Activated T-cell treated with anti-CD3 and anti-CD28 coated beads, Interleukin-2, amount 50 U/mL, for 4 hours (primary cell): Measurements from ENCODE around the gene INPP4B. TPM values are rescaled to one million over a fixed set of nuclear protein-coding genes. Genes with fewer than 3 reads are reported as not detected.
"Not testable (repeated sequence)": the region's sequence is repeated elsewhere in the genome, so short reads cannot be mapped to it uniquely, and the experiment has no call there.

Experiments used
- ATAC-seq, 2 donors: fragments of 200-7000 bp; cut with Tn5 transposase; one replicate each; pipeline ENCODE4 v1.10.0; 2021
- DNase-seq: peaks from one replicate; pipeline ENCODE4 v3.0.0-alpha.2; 2020
- H3K27me3 Mint-ChIP-seq: one replicate; pipeline ENCODE4 v1.8.0; 2021; ENCODE audit warnings: low read depth, mixed read lengths
- H3K36me3 Mint-ChIP-seq: one replicate; pipeline ENCODE4 v1.8.0; 2022; ENCODE audit warnings: mixed read lengths; ENCODE audit not compliant: insufficient read depth
- H3K4me1 Mint-ChIP-seq: one replicate; pipeline ENCODE4 v1.8.0; 2021; ENCODE audit warnings: low read depth, mixed read lengths
- H3K4me3 Mint-ChIP-seq: one replicate; pipeline ENCODE4 v1.8.0; 2021; ENCODE audit warnings: mild to moderate bottlenecking, moderate library complexity, mixed read lengths
- H3K9me3 Mint-ChIP-seq: one replicate; pipeline ENCODE4 v1.8.0; 2021; ENCODE audit warnings: mixed read lengths
- total RNA-seq, 3 donors: library from RNA; stranded (reverse); gene quantifications; one replicate each; pipeline ENCODE4 v1.2.1, GENCODE V29; 2021

The INPP4B gene
- total RNA-seq, 3 donors from 2014 or later, result 93.2 to 99.0 (median 93.4) TPM

GRCh38 chr4:142083264-142083663 lies 762.8 kb downstream of the INPP4B start:
- Mint-ChIP-seq H3K4me1 (peaks cover 2% of the 10 kb centered on the region), H3K27me3 (no peaks in the 10 kb centered on the region), H3K9me3 (no peaks in the 10 kb centered on the region), H3K4me3 (no peak overlapping the region), H3K36me3 (peaks cover 37% of the 10 kb centered on the region)
- DNase-seq, result no peak
- no peak for ATAC-seq

GRCh38 chr4:142081025-142081424 lies 765.1 kb downstream of the INPP4B start:
- H3K4me3 Mint-ChIP-seq, result no peak overlapping the region
- H3K27me3 Mint-ChIP-seq, result no peaks in the 10 kb centered on the region
- H3K9me3 Mint-ChIP-seq, result no peaks in the 10 kb centered on the region
- H3K4me1 Mint-ChIP-seq, result no peaks in the 10 kb centered on the region
- H3K36me3 Mint-ChIP-seq, result peaks cover 34% of the 10 kb centered on the region
- DNase-seq (no peak), ATAC-seq (no peak)

GRCh38 chr4:142079959-142080358 lies 766.1 kb downstream of the INPP4B start:
- Mint-ChIP-seq H3K9me3 (no peaks in the 10 kb centered on the region), H3K4me3 (no peak overlapping the region), H3K4me1 (no peaks in the 10 kb centered on the region), H3K27me3 (no peaks in the 10 kb centered on the region), H3K36me3 (peaks cover 36% of the 10 kb centered on the region)
- ATAC-seq, result no peak
- DNase-seq, result no peak

- no peak overlapping the region for H3K4me3 Mint-ChIP-seq
Measured at GRCh38 chr4:142077048-142077447, 769.1 kb downstream of the INPP4B start.

DNA sequence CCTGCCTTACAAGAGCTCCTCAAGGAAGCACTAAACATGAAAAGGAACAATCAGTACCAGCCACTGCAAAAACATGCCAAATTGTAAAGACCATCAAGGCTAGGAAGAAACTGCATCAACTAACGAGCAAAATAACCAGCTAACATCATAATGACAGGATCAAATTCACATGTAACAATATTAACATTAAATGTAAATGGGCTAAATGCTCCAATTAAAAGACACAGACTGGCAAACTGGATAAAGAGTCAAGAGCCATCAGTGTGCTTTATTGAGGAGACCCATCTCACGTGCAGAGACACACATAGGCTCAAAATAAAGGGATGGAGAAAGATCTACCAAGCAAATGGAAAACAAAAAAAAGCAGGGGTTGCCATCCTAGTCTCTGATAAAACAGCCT lies 777.8 kb downstream of the INPP4B start:
- peaks cover 60% of the 10 kb centered on the region for H3K36me3 Mint-ChIP-seq
- DNase-seq, ATAC-seq, H3K27me3 Mint-ChIP-seq, H3K4me3 Mint-ChIP-seq: not testable (repeated sequence)
- H3K9me3 Mint-ChIP-seq, result peaks cover 27% of the 10 kb centered on the region
- H3K4me1 Mint-ChIP-seq, result peaks cover 16% of the 10 kb centered on the region

More at GRCh38 chr4:142077048-142077447, 769.1 kb downstream of the INPP4B start:
- DNase-seq (no peak), ATAC-seq (no peak)
- Mint-ChIP-seq H3K36me3 (peaks cover 48% of the 10 kb centered on the region), H3K4me1 (no peaks in the 10 kb centered on the region), H3K27me3 (no peaks in the 10 kb centered on the region), H3K9me3 (no peaks in the 10 kb centered on the region)

- not testable (repeated sequence) for H3K4me3 Mint-ChIP-seq, ATAC-seq, H3K27me3 Mint-ChIP-seq, DNase-seq
- Mint-ChIP-seq H3K9me3 (peaks cover 27% of the 10 kb centered on the region), H3K4me1 (peaks cover 21% of the 10 kb centered on the region), H3K36me3 (peaks cover 63% of the 10 kb centered on the region)
Measured at GRCh38 chr4:142066562-142066961, 779.5 kb downstream of the INPP4B start.

GRCh38 chr4:142065086-142065647 lies 780.9 kb downstream of the INPP4B start:
- H3K4me1 Mint-ChIP-seq, result peaks cover 17% of the 10 kb centered on the region
- H3K9me3 Mint-ChIP-seq, result peaks cover 22% of the 10 kb centered on the region
- no peaks in the 10 kb centered on the region for H3K27me3 Mint-ChIP-seq
- ATAC-seq (no peak), DNase-seq (no peak)
- H3K4me3 Mint-ChIP-seq, result no peak overlapping the region
- H3K36me3 Mint-ChIP-seq, result peaks cover 52% of the 10 kb centered on the region

DNA sequence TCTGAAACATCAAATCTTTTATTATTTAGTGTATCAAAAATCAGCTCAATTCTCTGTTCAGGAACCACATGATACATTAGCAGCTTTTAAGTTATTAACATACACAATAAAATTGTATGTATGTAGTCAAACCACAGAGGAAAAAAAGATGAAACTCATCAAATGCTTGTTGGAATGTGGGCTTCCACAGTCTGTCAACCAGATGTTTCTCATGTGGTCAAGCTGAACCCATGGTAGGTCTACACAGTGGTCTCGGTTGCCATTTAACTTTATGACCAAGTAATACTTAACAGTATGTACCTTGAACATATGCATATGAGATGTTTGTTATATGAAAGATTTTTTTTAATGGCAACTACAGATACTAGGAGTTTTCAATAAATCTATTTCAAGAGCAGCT lies 781.9 kb downstream of the INPP4B start:
- peaks cover 47% of the 10 kb centered on the region for H3K36me3 Mint-ChIP-seq
- ATAC-seq, result no peak
- H3K4me1 Mint-ChIP-seq, result peaks cover 15% of the 10 kb centered on the region
- DNase-seq, result no peak
- H3K27me3 Mint-ChIP-seq, result no peaks in the 10 kb centered on the region
- H3K4me3 Mint-ChIP-seq, result no peak overlapping the region
- peaks cover 12% of the 10 kb centered on the region for H3K9me3 Mint-ChIP-seq

DNA sequence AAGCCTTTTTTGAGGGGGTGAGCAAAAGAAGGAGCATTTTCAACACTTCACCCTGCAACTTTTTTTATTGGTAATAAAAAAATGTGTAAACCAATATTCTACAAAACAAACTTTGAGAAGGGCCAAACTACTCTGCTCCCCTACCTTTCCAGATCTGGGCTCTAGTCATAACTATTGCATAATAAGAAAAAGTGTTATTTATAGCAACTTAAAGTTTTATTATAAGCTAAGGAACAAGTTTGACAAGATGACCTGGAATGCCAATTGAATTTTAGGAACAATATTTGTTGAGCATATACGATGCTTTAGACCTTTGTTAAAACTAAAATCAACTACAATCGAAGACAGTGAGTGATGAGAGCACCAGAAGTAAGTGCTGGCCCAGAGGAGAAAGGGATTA lies 800.1 kb downstream of the INPP4B start:
- Mint-ChIP-seq H3K9me3 (no peaks in the 10 kb centered on the region), H3K36me3 (peaks cover 30% of the 10 kb centered on the region), H3K4me1 (peaks cover 40% of the 10 kb centered on the region), H3K27me3 (no peaks in the 10 kb centered on the region), H3K4me3 (no peak overlapping the region)
- ATAC-seq (no peak), DNase-seq (no peak)

GRCh38 chr4:142044271-142044670 lies 801.8 kb downstream of the INPP4B start:
- Mint-ChIP-seq H3K4me3 (no peak overlapping the region), H3K36me3 (peaks cover 34% of the 10 kb centered on the region), H3K9me3 (no peaks in the 10 kb centered on the region), H3K27me3 (no peaks in the 10 kb centered on the region), H3K4me1 (peaks cover 47% of the 10 kb centered on the region)
- ATAC-seq (no peak), DNase-seq (no peak)

DNA sequence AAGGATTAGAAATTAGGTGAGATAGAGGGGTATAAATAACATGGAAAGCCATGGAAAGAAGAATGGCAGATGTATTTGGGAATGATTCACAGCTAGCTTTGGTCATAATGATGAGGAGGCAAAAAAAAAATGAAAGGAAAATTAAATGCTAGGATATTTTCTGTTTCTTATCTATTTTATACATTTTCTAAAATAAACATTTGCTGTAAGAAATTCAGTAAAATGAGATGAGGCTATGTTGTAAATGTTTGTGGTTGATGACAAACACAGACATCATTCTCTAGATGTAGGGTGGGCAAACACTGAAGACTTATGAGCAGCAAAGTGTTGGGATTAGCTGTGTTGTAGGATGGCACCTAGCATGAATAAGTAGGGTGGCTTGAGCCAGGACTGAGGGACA lies 802.6 kb downstream of the INPP4B start:
- H3K27me3 Mint-ChIP-seq, result no peaks in the 10 kb centered on the region
- no peaks in the 10 kb centered on the region for H3K9me3 Mint-ChIP-seq
- no peak for ATAC-seq
- no peak for DNase-seq
- peaks cover 35% of the 10 kb centered on the region for H3K36me3 Mint-ChIP-seq
- H3K4me1 Mint-ChIP-seq, result peaks cover 47% of the 10 kb centered on the region
- H3K4me3 Mint-ChIP-seq, result no peak overlapping the region

GRCh38 chr4:142041788-142042187 lies 804.3 kb downstream of the INPP4B start:
- H3K36me3 Mint-ChIP-seq, result peaks cover 32% of the 10 kb centered on the region
- DNase-seq, result no peak
- no peaks in the 10 kb centered on the region for H3K9me3 Mint-ChIP-seq
- ATAC-seq, result no peak
- no peaks in the 10 kb centered on the region for H3K27me3 Mint-ChIP-seq
- no peak overlapping the region for H3K4me3 Mint-ChIP-seq
- H3K4me1 Mint-ChIP-seq, result peaks cover 47% of the 10 kb centered on the region

- DNase-seq, result no peak
- no peak for ATAC-seq
- Mint-ChIP-seq H3K36me3 (peaks cover 30% of the 10 kb centered on the region), H3K4me3 (no peak overlapping the region), H3K9me3 (no peaks in the 10 kb centered on the region), H3K27me3 (no peaks in the 10 kb centered on the region), H3K4me1 (peaks cover 39% of the 10 kb centered on the region)
Measured at GRCh38 chr4:142040043-142040442, 806.1 kb downstream of the INPP4B start.

DNA sequence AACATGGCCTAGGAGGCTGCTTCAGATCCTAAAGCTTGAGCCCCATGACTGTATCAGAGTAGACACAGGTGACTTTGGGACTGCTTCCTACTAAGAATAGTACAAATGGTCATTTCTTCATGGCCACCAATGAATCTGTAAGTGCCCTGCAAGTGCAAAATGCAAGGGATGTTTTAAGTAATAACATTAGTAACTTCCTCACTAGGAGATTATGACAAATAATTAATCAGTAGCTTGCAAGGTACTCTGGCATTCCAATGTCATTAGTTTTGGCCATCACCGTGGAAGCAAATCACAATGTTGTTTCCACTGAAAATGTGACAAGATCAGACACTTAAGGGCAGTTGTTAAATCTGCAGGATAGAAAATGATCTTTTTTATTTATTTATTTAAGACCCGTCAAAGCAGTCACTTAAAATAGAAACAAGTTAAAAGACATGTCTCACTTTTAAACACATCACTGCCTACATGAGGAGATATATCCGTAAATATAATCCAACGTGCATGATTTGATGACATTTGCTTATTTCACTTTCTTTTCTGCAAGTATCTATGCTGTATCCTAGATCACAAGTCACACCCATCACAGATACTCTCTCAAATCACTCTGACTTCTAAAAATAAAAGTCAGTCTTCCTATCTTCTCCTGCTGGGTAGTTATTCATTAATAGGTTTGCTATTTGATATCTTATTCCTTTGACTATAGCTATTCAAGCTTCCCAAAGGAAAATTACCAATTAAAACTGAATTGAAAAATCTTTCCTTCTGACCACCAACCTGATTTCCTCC lies 809.1 kb downstream of the INPP4B start:
- no peaks in the 10 kb centered on the region for H3K9me3 Mint-ChIP-seq
- peaks cover 26% of the 10 kb centered on the region for H3K4me1 Mint-ChIP-seq
- no peak overlapping the region for H3K4me3 Mint-ChIP-seq
- peaks cover 27% of the 10 kb centered on the region for H3K36me3 Mint-ChIP-seq
- no peaks in the 10 kb centered on the region for H3K27me3 Mint-ChIP-seq
- no peak for DNase-seq
- ATAC-seq, result no peak

GRCh38 chr4:142035566-142035965 lies 810.5 kb downstream of the INPP4B start:
- Mint-ChIP-seq H3K4me1 (peaks cover 19% of the 10 kb centered on the region), H3K36me3 (peaks cover 32% of the 10 kb centered on the region), H3K9me3 (no peaks in the 10 kb centered on the region), H3K4me3 (no peak overlapping the region), H3K27me3 (no peaks in the 10 kb centered on the region)
- DNase-seq (no peak), ATAC-seq (no peak)
